HG02610 (cell line): ENCODE data around the gene KRTAP4-16.
"Not testable (repeated sequence)": the region's sequence is repeated elsewhere in the genome, so short reads cannot be mapped to it uniquely, and the experiment has no call there.

Source experiments
- ATAC-seq: cut with Tn5 transposase; IDR thresholded peaks from one replicate; pipeline ENCODE4 v1.9.1; 2021; ENCODE audit warnings: mild to moderate bottlenecking, moderate library complexity; ENCODE audit not compliant: unreplicated experiment

Gene KRTAP4-16

DNA sequence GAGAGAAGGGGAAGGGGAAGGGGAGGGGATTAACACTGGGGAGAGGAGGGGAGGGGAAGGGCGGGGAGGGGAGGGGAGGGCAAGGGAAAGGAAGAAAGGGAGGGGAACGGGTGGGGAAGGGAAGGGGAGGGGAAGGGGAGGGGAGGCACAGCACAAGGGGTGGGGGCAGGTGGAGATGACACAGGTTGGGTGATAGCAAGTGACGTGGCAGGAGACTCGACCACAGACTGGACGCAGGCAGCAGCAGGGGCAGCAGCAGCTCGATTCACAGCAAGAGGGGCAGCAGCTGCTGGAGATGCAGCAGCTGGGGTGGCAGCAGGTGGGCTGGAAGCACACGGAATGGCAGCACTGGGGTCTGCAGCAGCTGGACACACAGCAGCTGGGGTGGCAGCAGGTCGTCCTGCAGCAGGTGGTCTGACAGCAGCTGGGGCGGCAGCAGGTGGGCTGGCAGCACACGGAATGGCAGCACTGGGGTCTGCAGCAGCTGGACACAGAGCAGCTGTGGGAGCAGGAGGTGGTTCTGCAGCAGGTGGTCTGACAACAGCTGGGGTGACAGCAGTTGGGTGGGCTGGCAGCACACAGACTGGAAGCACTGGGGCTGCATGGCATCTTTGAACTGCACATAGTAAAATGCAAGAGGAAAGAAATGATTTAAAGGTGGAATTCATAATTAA, at the start of gene KRTAP4-16:
TSS of gene KRTAP4-16 (minus strand) at position 624 of the 674 bp plus-strand sequence. CDS start at position 624, 0 bp downstream.
- no peak for ATAC-seq

DNA sequence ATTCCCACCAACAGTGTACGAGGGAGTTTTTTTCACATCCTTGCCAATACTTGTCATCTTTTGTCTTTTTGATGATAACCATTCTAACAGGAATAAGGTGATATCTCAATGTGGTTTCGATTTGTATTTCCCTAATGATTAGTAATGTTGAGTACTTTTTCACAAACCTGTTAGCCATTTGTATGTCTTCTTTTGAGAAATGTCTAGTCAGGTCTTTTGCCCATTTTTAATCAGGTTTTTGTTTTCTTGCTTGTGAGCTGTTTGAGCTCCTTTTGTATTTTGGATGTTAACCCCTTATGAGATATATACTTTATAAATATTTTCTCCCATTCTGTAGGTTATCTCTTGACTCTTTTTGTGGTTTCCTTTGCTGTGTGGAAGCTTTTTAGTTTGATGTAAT, 49.5 kb upstream of the KRTAP4-16 start:
- ATAC-seq, result no peak

DNA sequence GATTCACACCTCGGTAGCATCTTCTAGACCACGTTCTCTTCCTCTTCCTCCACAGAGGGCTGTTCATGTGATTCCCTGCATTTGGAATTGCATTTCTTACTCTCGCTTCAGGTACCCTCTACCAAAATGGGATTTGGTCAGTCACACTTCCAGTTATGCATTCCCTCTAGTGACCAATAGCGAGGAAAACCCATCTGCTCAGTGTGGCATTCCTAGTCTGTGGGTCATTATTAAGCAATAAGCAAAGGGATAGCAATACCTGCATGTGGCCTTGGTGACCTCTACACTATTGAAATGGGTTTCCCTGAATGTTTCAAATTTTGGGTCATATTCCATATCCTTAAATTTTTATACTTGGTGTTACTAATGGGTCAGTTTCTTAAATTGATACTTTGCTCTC, 48.0 kb upstream of the KRTAP4-16 start:
- no peak for ATAC-seq

DNA sequence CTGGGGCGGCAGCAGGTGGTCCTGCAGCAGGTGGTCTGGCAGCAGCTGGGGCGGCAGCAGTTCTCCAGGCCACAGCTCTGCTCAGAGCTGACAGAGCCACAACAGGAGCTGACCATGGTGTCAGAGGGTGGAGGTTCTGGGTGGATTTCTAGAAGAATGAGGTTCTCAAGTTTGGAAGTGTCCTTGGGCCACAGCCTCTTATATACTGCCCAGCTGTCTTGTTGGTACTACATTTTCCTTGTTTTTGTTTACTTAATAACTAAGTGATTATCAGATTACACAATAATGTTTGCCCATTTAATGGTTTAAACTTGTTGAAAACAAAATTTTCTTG, 47.6 kb upstream of the KRTAP4-16 start, which contains the start of gene KRTAP4-5:
TSS of gene KRTAP4-5 (minus strand) at position 174 of the 334 bp plus-strand sequence. CDS start at position 116, 58 bp downstream.
- no peak for ATAC-seq

DNA sequence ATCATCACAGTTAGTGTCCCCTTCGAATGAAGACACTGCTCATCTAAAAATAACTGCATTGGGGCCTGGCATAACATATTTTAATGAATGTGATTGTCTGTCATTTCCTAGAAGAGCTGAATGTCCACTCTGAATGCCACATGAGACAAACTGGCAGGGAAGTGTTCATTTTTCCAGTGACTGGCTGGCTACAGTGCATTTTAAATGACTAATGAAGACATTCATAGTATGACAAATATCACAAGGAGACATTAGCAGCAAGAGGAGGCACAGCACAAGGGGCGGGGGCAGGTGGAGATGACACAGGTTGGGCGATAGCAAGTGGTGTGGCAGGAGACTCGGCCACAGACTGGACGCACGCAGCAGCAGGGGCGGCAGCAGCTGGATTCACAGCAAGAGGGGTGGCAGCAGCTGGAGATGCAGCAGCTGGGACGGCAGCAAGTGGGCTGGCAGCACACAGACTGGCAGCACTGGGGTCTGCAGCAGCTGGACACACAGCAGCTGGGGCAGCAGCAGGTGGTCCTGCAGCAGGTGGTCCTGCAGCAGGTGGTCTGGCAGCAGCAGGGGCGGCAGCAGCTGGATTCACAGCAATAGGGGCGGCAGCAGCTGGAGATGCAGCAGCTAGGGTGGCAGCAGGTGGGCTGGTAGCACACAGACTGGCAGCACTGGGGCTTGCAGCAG, 47.1 kb upstream of the KRTAP4-16 start:
- not testable (repeated sequence) for ATAC-seq

DNA sequence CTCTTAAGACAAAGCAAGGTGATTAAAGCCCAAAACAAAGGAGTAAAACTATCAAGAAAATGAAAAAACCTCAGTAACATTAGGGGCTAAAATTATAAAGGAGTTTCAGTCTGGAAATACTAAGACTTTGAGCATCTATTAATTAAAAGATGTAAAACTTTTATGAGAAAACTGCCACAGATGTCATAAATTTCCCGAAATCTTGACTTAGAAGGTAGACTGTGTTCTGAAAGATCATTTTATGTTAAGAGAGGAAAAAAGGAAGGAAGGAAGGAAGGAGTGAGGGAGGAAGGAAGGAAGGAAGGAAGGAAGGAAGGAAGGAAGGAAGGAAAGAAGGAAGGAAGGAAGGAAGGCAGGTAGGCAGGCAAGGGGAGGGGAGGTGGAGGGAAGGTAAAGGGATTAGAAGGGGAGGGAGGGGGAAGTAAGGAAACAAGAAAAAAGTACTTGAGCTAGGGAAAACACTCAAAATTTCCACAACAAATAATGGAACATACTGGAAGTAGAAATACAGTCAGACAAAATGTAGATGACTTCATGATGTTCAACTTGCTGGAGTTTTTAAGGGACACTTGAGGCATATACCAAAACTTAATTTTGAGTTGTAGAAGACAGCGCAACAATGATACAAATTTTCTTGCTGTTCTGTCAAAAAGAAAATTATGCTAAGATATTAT, 45.7 kb upstream of the KRTAP4-16 start:
- ATAC-seq, result no peak

DNA sequence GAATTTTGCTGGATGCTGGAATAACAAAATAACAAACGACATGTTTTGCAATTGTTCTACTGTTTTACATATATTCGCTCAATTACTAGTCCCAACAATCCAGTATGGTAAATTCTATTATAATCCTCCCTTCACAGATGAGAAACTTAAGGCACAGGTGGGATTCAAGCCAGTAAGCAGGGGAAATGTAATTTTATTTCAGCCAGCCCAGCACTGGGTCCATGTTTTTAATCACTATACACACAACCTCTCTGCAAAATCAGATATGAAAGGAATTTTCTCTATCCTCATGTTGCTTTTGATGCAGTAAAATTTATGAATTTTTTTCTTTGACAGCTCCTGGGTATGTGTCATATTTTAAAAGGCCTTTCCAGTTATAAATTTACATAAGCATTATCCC, 43.3 kb upstream of the KRTAP4-16 start:
- ATAC-seq, result no peak

DNA sequence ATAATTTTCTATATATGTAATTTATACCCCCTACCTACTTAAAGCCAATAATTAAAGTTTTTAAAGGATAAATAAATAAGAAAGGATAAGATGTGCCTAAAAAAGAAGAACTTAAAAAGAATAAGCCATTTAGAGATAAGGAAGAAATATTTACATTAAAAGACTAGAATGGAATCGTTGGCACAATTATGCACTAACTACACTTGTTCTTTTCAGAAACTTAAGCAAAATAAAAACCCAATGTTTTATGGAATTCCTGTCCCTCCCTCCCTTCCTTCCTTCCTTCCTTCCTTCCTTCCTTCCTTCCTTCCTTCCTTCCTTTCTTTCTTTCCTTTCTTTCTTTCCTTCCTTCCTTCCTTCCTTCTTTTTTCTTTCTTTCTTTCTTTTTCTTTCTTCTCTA, 42.8 kb upstream of the KRTAP4-16 start:
- no peak for ATAC-seq

DNA sequence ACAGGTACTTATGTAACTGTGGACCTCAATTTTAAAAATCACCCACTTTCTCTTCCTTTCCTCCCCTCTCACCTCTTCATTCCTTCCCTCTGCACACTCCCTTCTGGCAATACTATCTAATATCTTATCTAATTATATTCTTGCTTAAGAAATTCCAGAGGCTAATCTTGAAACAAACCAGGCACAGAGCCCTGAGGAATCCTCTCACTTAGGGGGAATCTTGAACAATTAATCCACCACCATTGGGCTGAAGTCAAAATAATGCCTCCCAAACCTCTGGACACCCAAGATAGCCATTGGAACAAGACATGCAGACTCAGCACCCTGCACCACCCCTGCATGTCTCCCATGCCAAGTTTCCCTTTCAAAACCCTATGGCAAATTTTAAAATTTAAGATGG, 39.4 kb upstream of the KRTAP4-16 start:
- ATAC-seq, result no peak

DNA sequence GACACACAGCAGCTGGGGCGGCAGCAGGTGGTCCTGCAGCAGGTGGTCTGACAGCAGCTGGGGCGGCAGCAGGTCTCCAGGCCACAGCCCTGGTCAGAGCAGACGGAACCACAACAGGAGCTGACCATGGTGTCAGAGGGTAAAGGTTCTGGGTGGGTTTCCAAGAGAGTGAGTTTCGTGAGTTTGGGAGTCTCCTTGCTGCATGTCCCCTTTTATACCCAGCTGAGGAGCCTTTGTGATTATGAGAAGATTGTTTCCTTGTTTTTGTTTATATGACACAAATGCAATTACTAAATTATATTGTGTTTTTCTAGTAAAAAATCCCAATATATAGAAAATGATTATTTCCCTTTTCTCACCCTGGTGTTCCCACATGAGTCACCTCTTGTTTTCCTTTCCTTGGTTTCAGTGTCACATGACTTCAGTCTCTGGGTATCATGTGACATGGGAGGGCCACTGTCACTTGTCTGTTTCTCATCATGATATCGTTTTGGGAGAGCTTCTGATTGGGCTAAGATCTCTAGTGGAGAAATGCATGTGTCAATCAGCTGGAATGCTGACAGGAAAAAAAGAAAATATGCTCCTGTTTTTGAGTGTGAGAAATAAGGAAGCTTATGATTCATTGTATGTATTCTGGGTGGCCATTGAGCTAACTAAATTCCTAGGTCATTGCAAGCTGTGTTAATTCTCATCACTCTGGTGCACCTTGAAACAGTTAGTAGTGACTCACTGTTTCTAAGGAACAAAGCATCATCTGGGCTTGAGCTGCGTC, 38.5 kb upstream of the KRTAP4-16 start, which contains the start of gene KRTAP4-6:
TSS of gene KRTAP4-6 (minus strand) at position 185 of the 772 bp plus-strand sequence. CDS start at position 128, 57 bp downstream.
- no peak for ATAC-seq

DNA sequence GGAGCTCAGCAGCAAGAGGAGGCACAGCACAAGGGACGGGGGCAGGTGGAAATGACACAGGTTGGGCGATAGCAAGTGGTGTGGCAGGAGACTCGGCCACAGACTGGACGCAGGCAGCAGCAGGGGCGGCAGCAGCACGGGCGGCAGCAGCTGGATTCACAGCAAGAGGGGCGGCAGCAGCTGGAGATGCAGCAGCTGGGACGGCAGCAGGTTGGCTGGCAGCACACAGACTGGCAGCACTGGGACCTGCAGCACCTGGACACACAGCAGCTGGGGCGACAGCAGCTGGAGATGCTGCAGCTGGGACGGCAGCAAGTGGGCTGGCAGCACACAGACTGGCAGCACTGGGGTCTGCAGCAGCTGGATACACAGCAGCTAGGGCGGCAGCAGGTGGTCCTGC, 37.9 kb upstream of the KRTAP4-16 start:
- ATAC-seq, result not testable (repeated sequence)

DNA sequence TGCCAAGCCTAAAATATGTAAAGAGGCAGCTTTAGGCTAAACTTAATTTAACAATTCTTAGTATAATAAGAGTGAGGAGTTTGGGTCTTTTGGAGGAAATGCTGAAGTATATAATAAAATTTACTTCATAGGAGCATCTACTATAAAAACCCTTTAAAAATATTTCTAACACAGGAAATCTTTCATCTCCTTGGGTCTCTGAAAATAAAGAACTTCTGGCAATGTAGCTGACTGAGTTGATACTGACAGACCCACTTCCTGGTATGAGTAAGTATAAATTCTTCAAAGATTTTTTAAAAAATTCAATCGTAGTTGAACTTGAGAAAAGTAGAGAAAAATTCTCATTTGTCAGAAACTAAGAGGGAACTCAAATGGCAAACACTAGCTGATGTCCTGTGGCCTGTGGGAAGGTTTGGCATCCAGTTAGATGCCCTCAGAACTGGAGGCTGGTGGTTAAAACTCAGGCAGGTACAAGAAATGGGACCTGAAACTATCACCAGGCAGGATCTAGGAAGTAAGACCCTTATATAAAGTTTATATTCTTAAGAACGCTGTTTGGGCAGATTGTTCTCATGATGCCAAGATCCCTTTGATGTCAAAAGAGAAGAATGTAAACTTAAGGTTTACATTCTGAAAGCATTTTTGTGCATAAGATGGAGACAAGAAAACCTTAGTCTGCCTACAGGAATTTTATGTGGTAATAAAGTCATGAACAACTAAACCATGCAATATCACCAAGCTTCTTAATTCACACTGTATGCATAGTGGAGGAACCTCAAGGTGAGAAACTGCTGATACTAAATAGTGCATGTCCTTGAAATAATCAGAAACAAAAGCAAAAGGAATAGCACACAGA, 32.1 kb upstream of the KRTAP4-16 start:
- no peak for ATAC-seq

DNA sequence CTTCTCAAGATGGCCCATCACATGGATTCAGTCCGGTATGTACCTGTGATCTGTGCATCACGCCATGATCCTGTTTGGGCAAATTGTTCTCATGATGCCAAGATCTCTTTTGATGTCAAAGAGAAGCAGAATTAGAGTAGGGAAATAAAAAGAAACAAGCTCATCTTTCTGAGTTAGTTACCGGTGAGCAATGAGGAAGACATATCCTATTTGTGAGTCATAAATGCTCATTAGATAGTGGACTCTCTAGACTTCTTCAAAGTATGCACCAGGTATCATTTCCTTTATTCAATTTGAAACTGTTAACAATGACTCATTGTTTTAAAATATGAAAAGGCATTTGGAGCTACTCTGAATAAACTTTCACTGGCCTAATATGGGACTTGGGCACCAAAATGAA, 30.0 kb upstream of the KRTAP4-16 start:
- no peak for ATAC-seq

DNA sequence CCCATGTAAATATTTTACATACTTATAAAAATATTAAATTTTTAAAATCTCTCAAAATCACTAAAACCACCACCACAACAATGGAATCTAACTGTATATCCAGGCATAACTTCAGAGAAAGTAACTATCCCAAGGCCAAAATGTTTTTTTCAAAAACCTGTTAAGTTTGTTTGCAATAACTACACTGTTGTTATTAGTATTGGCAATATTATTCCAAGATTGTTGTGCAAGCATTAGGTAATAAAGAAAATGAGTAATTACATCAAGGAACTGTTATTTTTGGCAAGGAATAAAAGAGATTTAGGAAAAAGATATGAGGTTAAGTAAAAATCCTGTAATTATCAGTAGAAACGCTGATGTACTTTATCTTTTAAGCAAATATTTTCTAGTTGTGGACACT, 25.4 kb upstream of the KRTAP4-16 start:
- ATAC-seq, result no peak

DNA sequence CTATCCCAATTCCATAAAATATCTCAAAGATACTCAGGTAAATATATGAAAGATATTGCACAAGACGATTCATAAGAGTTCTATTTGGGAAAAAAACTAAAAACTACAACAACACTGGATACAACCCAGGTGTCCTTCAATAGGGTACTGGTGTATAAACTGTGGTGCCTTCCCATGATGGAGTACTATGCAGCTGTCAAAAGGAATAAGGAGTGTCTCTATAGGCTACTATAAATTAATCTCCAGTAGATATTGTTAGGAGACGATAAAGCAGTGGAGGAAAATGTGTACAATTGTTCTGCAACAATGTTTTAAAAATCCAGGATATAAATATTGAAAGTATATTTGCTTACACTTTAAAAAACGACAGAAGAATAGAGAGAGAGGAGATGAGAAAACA, 24.4 kb upstream of the KRTAP4-16 start:
- ATAC-seq, result no peak

DNA sequence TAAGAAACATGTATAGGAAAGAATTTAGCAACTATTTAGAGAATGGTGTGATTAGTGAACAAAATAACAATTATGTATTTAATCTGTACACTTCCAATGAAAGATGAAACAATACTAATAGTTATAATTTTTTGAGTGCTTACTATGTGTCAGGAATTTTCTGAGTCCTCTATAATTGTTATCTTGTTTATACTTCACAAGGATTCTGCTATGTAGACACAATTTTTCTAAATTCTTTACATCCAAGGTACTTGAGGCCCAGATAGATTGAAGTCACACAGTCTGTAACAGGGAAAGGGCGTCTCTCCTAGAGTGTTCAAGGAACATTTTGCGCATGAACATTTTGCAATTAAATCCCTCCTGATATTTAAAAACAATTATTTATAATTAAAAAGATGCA, 23.1 kb upstream of the KRTAP4-16 start:
- ATAC-seq, result no peak

DNA sequence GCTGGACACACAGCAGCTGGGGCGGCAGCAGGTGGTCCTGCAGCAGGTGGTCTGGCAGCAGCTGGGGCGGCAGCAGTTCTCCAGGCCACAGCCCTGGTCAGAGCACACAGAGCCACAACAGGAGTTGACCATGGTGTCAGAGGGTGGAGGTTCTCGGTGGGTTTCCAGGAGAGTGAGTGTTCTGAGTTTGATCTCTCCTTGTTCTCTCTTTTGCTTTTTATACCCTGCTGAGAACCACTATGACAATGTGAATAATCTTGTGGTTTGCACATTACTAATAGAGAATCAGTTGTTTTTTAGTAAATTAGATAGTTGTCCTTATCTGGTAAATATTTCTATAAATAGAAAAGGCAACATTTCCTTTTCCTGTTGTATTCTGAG, 22.0 kb upstream of the KRTAP4-16 start, which contains the start of gene KRTAP4-12:
TSS of gene KRTAP4-12 (minus strand) at position 192 of the 381 bp plus-strand sequence. CDS start at position 132, 60 bp downstream.
- ATAC-seq, result not testable (repeated sequence)

DNA sequence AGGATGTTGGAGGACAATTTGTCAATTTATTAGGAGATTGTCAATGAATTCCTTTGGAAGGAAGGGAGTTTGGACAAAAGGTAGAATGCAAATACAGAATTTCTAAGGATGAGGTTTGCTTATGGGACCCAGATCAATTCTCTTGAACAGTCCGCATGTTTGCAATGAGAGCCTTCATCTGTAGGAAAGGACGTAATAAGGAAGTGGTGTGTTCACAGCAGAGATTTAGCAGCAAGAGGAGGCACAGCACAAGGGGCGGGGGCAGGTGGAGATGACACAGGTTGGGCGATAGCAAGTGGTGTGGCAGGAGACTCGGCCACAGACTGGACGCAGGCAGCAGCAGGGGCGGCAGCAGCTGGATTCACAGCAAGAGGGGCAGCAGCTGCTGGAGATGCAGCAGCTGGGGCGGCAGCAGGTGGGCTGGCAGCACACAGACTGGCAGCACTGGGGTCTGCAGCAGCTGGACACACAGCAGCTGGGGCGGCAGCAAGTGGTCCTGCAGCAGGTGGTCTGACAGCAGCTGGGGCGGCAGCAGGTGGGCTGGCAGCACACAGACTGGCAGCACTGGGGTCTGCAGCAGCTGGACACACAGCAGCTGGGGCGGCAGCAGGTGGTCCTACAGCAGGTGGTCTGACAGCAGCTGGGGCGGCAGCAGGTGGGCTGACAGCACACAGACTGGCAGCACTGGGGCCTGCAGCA, 21.4 kb upstream of the KRTAP4-16 start:
- ATAC-seq, result not testable (repeated sequence)

DNA sequence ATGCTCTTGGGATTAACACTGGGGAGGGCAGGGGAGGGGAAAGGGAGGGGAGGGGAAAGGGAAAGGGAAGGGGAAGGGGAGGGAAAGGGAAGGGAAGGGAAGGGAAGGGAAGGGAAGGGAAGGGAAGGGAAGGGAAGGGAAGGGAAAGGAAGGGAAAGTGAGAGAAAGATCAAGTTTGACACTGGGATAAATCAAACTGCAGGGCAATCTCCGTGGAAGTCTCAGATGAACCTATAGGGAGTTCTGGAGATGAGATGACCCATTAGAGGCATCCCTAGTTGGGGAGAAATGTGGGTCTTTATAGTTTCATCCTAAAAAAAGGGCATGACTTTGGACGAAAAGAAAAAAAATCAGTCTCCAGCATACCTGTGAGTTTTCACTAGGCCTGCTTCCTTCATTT, 19.7 kb upstream of the KRTAP4-16 start:
- no peak for ATAC-seq
